Dedifferentiated amniotic fluid mesenchymal stem cell (primary cell): ENCODE measurements around the gene CCL7.
"Not testable (repeated sequence)": the region's sequence is repeated elsewhere in the genome, so short reads cannot be mapped to it uniquely, and the experiment has no call there.

Source experiments
- DNase-seq: peaks from one replicate; pipeline ENCODE4 v3.0.0-alpha.2; 2016; ENCODE audit errors: extremely low spot score

CCL7 gene

GRCh38 chr17:34269969-34270368 lies at the start of gene CCL7:
Gene CCL7, plus strand, starts transcription at chr17:34270221. Its CDS starts 70 bp downstream, at chr17:34270291.
- no peak for DNase-seq

GRCh38 chr17:34220752-34221395 lies 49.1 kb upstream of the CCL7 start:
- no peak for DNase-seq

- DNase-seq, result no peak
These were observed 48.6 kb upstream of the CCL7 start for GRCh38 chr17:34221411-34221810.

GRCh38 chr17:34222722-34223497 lies 47.1 kb upstream of the CCL7 start:
- no peak for DNase-seq

GRCh38 chr17:34225046-34225445 lies 45.0 kb upstream of the CCL7 start:
- DNase-seq, result no peak

GRCh38 chr17:34226011-34226743 lies 43.8 kb upstream of the CCL7 start:
- DNase-seq, result no peak

GRCh38 chr17:34226744-34227034 lies 43.3 kb upstream of the CCL7 start:
- DNase-seq, result no peak

- DNase-seq, result not testable (repeated sequence)
These were observed 42.7 kb upstream of the CCL7 start for GRCh38 chr17:34227293-34227692.

GRCh38 chr17:34227707-34228106 lies 42.3 kb upstream of the CCL7 start:
- no peak for DNase-seq

- no peak for DNase-seq
These were observed 41.2 kb upstream of the CCL7 start for GRCh38 chr17:34228781-34229180.

- DNase-seq, result no peak
These were observed 39.7 kb upstream of the CCL7 start for GRCh38 chr17:34230342-34230741.

GRCh38 chr17:34234616-34235015 lies 35.4 kb upstream of the CCL7 start:
- DNase-seq, result no peak

- no peak for DNase-seq
These were observed 34.5 kb upstream of the CCL7 start for GRCh38 chr17:34235389-34236028.

GRCh38 chr17:34236281-34236892 lies 33.6 kb upstream of the CCL7 start:
- DNase-seq, result no peak

- DNase-seq, result no peak
These were observed 32.6 kb upstream of the CCL7 start for GRCh38 chr17:34237458-34237857.

- DNase-seq, result no peak
These were observed 29.0 kb upstream of the CCL7 start for GRCh38 chr17:34241062-34241461.

- DNase-seq, result no peak
These were observed 27.2 kb upstream of the CCL7 start for GRCh38 chr17:34242587-34243363.

GRCh38 chr17:34243364-34244320 lies 26.4 kb upstream of the CCL7 start:
- DNase-seq, result no peak

GRCh38 chr17:34245351-34245905 lies 24.6 kb upstream of the CCL7 start:
- no peak for DNase-seq

GRCh38 chr17:34246446-34246845 lies 23.6 kb upstream of the CCL7 start:
- no peak for DNase-seq
